ENCODE measurements around the gene ASAP3. TPM values are rescaled to one million over a fixed set of nuclear protein-coding genes. Genes with fewer than 3 reads are reported as not detected.

ASAP3 gene
- total and polyA plus RNA-seq, 9 of the 15 experiments (the other 6 are each of a cell fraction or from before 2014, with no cell fraction given) = 1.7 to 31.2 (median 17.4) TPM

GRCh38 chr1:23531562-23532094, 47.6 kb upstream of the ASAP3 start (continued):
- TF ChIP-seq HMGXB4 (CRISPR knock-in tag; IDR thresholded peaks at IDR 0.05) = no peak
- TF ChIP-seq HNRNPLL (IDR thresholded peaks at IDR 0.05; ENCODE audit: low read depth, low read length, poor library complexity, severe bottlenecking) = no peak
- TF ChIP-seq CREM (IDR thresholded peaks at IDR 0.05; ENCODE audit: low read depth) = no peak
- no peak; a peak in 1 of 4 replicates for TF ChIP-seq ZMIZ1 (IDR thresholded peaks at IDR 0.05; ENCODE audit: low read depth in 2 of 2, low read length in 2 of 2)
- no peak for TF ChIP-seq CHD1 (IDR thresholded peaks at IDR 0.05; ENCODE audit: low read length)
- peak; percentile 21; the same call in 1 of the 2 replicates for TF ChIP-seq ELF1 (tag; IDR thresholded peaks at IDR 0.05)
- TF ChIP-seq FUS (optimal IDR thresholded peaks at IDR 0.05; ENCODE audit: low read depth, low read length) = no peak
- no peak for TF ChIP-seq DDX20 (tag; IDR thresholded peaks at IDR 0.05; ENCODE audit: low read depth)
- TF ChIP-seq DNMT1 (IDR thresholded peaks at IDR 0.05) = no peak
- TF ChIP-seq ESRRA (IDR thresholded peaks at IDR 0.05; ENCODE audit: borderline replicate concordance, low read depth) = peak; percentile 48; the same call in 1 of the 2 replicates
- no peak for TF ChIP-seq NR3C1 (CRISPR knock-in tag; IDR thresholded peaks at IDR 0.05)
- TF ChIP-seq ETV1 (tag; conservative IDR thresholded peaks at IDR 0.05; ENCODE audit: low read depth) = no peak
- peak; percentile 17; the same call in 1 of the 2 replicates for TF ChIP-seq ZNF76 (CRISPR knock-in tag; IDR thresholded peaks at IDR 0.05; ENCODE audit: borderline replicate concordance)
- no peak for TF ChIP-seq CBX2 (IDR thresholded peaks at IDR 0.05; ENCODE audit: insufficient read depth, low read length, poor library complexity, severe bottlenecking)
- TF ChIP-seq CGGBP1 (CRISPR knock-in tag; IDR thresholded peaks at IDR 0.05) = no peak
